Keratinocyte (primary cell): ENCODE measurements around the gene RPP25L. TPM values are rescaled to one million over a fixed set of nuclear protein-coding genes. Genes with fewer than 3 reads are reported as not detected.

ENCODE experiments used
- DNase-seq: peaks from one replicate; pipeline ENCODE4 v3.0.0-alpha.2; 2011; ENCODE audit warnings: low read depth, missing footprints, low spot score
- FAIRE-seq: peaks from 2 replicates; lab custom pipeline; 2011; peaks lifted over from hg19 to GRCh38; lab: Jason Lieb, UNC
- H2AFZ ChIP-seq: 2 replicates; pipeline ENCODE4 v1.6.0; 2012; ENCODE audit warnings: low read length, control low read depth, inconsistent platforms; ENCODE audit not compliant: control insufficient read depth
- H3K27ac ChIP-seq: 2 replicates; pipeline ENCODE4 v1.5.1; 2011; ENCODE audit warnings: low read length; ENCODE audit not compliant: control insufficient read depth, insufficient read depth
- H3K27me3 ChIP-seq: 3 replicates; pipeline ENCODE4 v1.6.0; 2011; ENCODE audit warnings: low read length; ENCODE audit not compliant: control insufficient read depth, insufficient read depth; ENCODE audit errors: extremely low read depth
- H3K36me3 ChIP-seq, 2 experiments: 2 replicates in 1 of 2; 3 replicates in 1 of 2; pipeline ENCODE4 v1.5.1; 2011; ENCODE audit warnings: low read length in 2 of 2, mild to moderate bottlenecking in 1 of 2; ENCODE audit not compliant: control insufficient read depth in 2 of 2, insufficient read depth in 2 of 2; ENCODE audit errors: extremely low read depth in 1 of 2
- H3K4me1 ChIP-seq: 3 replicates; pipeline ENCODE4 v1.5.1; 2011; ENCODE audit warnings: low read length; ENCODE audit not compliant: control insufficient read depth, insufficient read depth; ENCODE audit errors: extremely low read depth
- H3K4me2 ChIP-seq: 3 replicates; pipeline ENCODE4 v1.6.0; 2011; ENCODE audit warnings: low read depth, low read length; ENCODE audit not compliant: control insufficient read depth, insufficient read depth; ENCODE audit errors: extremely low read depth
- H3K4me3 ChIP-seq, 3 experiments: fragments of 200-600 bp in 1 of 3; sonication (generic) in 1 of 3; 2 replicates in 2 of 3; 3 replicates in 1 of 3; pipeline ENCODE4 v1.5.1; 2011 to 2016; ENCODE audit warnings: low read length in 3 of 3, mild to moderate bottlenecking in 3 of 3, control low read depth in 2 of 3, inconsistent platforms in 1 of 3, low read depth in 1 of 3, mixed read lengths in 1 of 3, mixed run types in 1 of 3, moderate library complexity in 1 of 3; ENCODE audit not compliant: control insufficient read depth in 2 of 3, insufficient read depth in 2 of 3; ENCODE audit errors: extremely low read depth in 1 of 3
- H3K79me2 ChIP-seq: 2 replicates; pipeline ENCODE4 v1.6.0; 2012; ENCODE audit warnings: low read length; ENCODE audit not compliant: control insufficient read depth, insufficient read depth
- H3K9ac ChIP-seq: 3 replicates; pipeline ENCODE4 v1.6.0; 2011; ENCODE audit warnings: low read length; ENCODE audit not compliant: control insufficient read depth, insufficient read depth; ENCODE audit errors: extremely low read depth
- H3K9me1 ChIP-seq: 3 replicates; pipeline ENCODE4 v1.6.0; 2011; ENCODE audit warnings: low read length; ENCODE audit not compliant: control insufficient read depth, insufficient read depth; ENCODE audit errors: extremely low read depth
- H3K9me3 ChIP-seq: 2 replicates; pipeline ENCODE4 v1.5.1; 2012; ENCODE audit warnings: low read depth, low read length; ENCODE audit not compliant: control insufficient read depth
- H4K20me1 ChIP-seq: 3 replicates; pipeline ENCODE4 v1.6.0; 2011; ENCODE audit warnings: low read length; ENCODE audit not compliant: control insufficient read depth, insufficient read depth; ENCODE audit errors: extremely low read depth
- EZH2 ChIP-seq: IDR thresholded peaks from one replicate; pipeline ENCODE4 v1.6.1; 2012; ENCODE audit warnings: inconsistent platforms, mild to moderate bottlenecking, low read length, moderate library complexity
- dilution Hi-C: fragments of 300-500 bp; cut with MboI; formaldehyde crosslinking; loops from one replicate; pipeline ENCODE4 v1.7.0; 2020; ENCODE audit warnings: low sequenced_read_pairs; ENCODE audit not compliant: extremely low pct_ligation_motif_present
- polyA plus RNA-seq, 5 experiments: library from polyadenylated mRNA; depleted of rRNA in 3 of 5; stranded (reverse) in 3 of 5; stranded (forward) in 1 of 5; unstranded in 1 of 5; fragments of >200 nt; gene quantifications; 1 replicate in 1 of 5; 2 replicates in 3 of 5; 3 replicates in 1 of 5; pipeline versions ENCODE4 v1.2.1 to v1.2.3, GENCODE V29; 2011 to 2012; ENCODE audit warnings: missing spikeins in 2 of 5, low read depth in 1 of 5, low replicate concordance in 1 of 5
- TF ChIP-seq, protein P1 (sequence below), 3 experiments: IDR thresholded peaks in 1 of 3; conservative IDR thresholded peaks in 1 of 3; optimal IDR thresholded peaks in 1 of 3; 2 replicates in 2 of 3; 3 replicates in 1 of 3; pipeline versions ENCODE3 to v1.5.1; 2011; ENCODE audit warnings: low read length in 3 of 3, mild to moderate bottlenecking in 3 of 3, moderate library complexity in 2 of 3, control low read depth in 1 of 3, inconsistent platforms in 1 of 3; ENCODE audit not compliant: insufficient read depth in 2 of 3; ENCODE audit errors: extremely low read depth in 1 of 3

The RPP25L gene
- polyA plus RNA-seq, 1 donor (not counting 4 experiments of a cell fraction or from before 2014, with no cell fraction given): 23.4 TPM

DNA sequence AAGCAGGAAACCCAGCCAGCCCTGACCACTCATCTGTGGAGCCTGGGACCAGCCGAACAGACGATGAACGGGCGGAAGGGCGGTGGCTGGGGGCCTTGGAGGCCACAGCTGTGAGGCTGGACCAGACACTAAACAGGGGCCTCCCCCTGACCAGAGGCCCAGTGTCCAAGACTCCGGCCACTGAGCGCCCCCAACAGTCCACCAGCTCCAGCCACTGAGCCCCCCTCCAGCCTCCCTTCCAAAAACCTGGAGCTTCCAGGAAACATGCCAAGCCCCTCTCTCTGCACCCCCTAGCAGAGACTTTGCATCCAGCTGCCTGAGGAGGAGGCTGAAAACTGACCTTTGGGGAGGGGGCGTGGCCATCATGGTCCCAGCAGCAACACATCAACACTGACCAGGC is 45.6 kb downstream of the RPP25L start:
- H3K4me2 ChIP-seq: no peak overlapping the region
- H3K9me3 ChIP-seq: no peaks in the 10 kb centered on the region
- peaks cover 21% of the 10 kb centered on the region for H3K4me1 ChIP-seq
- no peak overlapping the region for H3K9ac ChIP-seq
- H3K4me3 ChIP-seq: no peak overlapping the region
- no peaks in the 10 kb centered on the region for H3K9me1 ChIP-seq
- no peak for FAIRE-seq
- no peak for DNase-seq
- H3K36me3 ChIP-seq: no peaks in the 10 kb centered on the region
- H2AFZ ChIP-seq: no peak overlapping the region
- peaks cover 53% of the 10 kb centered on the region for H3K27me3 ChIP-seq
- H3K27ac ChIP-seq: no peak overlapping the region
- TF ChIP-seq, protein P1, sequence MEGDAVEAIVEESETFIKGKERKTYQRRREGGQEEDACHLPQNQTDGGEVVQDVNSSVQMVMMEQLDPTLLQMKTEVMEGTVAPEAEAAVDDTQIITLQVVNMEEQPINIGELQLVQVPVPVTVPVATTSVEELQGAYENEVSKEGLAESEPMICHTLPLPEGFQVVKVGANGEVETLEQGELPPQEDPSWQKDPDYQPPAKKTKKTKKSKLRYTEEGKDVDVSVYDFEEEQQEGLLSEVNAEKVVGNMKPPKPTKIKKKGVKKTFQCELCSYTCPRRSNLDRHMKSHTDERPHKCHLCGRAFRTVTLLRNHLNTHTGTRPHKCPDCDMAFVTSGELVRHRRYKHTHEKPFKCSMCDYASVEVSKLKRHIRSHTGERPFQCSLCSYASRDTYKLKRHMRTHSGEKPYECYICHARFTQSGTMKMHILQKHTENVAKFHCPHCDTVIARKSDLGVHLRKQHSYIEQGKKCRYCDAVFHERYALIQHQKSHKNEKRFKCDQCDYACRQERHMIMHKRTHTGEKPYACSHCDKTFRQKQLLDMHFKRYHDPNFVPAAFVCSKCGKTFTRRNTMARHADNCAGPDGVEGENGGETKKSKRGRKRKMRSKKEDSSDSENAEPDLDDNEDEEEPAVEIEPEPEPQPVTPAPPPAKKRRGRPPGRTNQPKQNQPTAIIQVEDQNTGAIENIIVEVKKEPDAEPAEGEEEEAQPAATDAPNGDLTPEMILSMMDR (optimal IDR thresholded peaks at IDR 0.05 in 1 of 3, IDR thresholded peaks at IDR 0.05 in 1 of 3, conservative IDR thresholded peaks at IDR 0.05 in 1 of 3; ENCODE audit: extremely low read depth in 1 of 3, insufficient read depth in 2 of 3, low read length in 3 of 3): no peak
- TF ChIP-seq EZH2: no peak
- H3K79me2 ChIP-seq: no peaks in the 10 kb centered on the region
- H4K20me1 ChIP-seq: peaks cover 5% of the 10 kb centered on the region
- dilution Hi-C loops: no loop called here

DNA sequence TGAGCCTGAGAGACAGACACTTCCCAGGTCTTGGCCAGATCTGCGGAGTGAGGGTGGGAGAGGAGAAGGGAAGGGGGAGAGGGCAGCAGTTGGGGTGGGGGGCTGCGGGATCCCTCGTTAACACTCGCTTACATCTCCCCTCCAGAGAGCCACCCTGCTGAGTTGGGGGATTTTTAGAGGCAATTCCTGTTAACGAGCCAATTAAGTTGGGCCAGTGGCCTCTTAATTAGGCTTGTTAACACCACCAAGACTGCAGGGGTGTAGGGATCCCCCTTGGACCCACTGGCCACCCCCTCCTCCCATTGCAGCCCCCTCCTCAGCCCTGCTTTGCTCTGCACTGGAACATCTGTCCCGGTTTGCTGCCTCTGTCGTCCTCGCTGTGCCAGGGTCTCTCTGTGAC is 46.0 kb downstream of the RPP25L start:
- TF ChIP-seq, protein P1 (optimal IDR thresholded peaks at IDR 0.05 in 1 of 3, IDR thresholded peaks at IDR 0.05 in 1 of 3, conservative IDR thresholded peaks at IDR 0.05 in 1 of 3; ENCODE audit: extremely low read depth in 1 of 3, insufficient read depth in 2 of 3, low read length in 3 of 3): no peak
- no peak for TF ChIP-seq EZH2
- Histone ChIP-seq H2AFZ (no peak overlapping the region), H3K27ac (no peak overlapping the region), H3K4me2 (no peak overlapping the region), H3K27me3 (peaks cover 49% of the 10 kb centered on the region), H3K4me1 (peaks cover 21% of the 10 kb centered on the region), H3K9me3 (no peaks in the 10 kb centered on the region), H4K20me1 (peaks cover 5% of the 10 kb centered on the region), H3K9me1 (no peaks in the 10 kb centered on the region), H3K36me3 (no peaks in the 10 kb centered on the region), H3K79me2 (no peaks in the 10 kb centered on the region), H3K4me3 (no peak overlapping the region), H3K9ac (no peak overlapping the region)
- FAIRE-seq (no peak), DNase-seq (no peak)
- dilution Hi-C loops: no loop called here
